HG02885 (cell line): Measurements from ENCODE around the gene MBOAT2.
"Not testable (repeated sequence)": the region's sequence is repeated elsewhere in the genome, so short reads cannot be mapped to it uniquely, and the experiment has no call there.

ENCODE experiments used
- ATAC-seq: cut with Tn5 transposase; IDR thresholded peaks from one replicate; pipeline ENCODE4 v1.9.1; 2021; ENCODE audit warnings: mild to moderate bottlenecking; ENCODE audit not compliant: unreplicated experiment, poor library complexity

Gene MBOAT2

DNA sequence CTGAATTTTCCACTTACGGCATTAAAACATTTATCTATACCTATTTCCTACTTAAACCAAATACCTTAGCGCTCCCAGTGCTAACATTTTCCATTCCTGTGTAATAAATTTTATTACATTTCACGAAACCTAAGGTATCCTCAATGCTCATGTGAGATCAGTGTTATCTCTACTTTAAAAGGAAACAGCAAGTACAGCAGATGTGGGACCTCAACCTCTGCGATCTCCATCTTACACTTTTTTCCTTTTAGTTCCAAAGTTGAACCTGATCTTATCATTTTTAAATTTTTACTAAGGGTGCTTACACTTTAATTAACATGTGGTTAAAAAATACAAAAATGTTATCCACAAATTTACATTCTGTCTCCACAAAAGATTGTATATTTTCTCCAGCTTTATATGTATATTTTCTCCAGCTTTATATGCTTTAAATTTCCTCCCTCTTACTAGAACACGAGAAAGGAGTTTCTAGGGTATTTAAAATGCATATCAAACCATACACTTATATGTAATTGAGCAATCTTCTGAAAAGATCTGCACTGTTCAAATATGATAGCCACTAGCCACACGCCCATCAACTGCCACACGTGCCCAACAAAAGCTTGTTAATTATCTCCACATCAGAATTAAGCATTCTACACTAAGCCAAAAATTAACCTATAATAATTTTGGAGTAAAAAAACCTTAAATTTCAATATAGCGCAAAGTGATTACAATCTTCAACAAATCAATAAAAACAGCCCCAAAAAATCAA lies 38.1 kb downstream of the MBOAT2 start:
- no peak for ATAC-seq

DNA sequence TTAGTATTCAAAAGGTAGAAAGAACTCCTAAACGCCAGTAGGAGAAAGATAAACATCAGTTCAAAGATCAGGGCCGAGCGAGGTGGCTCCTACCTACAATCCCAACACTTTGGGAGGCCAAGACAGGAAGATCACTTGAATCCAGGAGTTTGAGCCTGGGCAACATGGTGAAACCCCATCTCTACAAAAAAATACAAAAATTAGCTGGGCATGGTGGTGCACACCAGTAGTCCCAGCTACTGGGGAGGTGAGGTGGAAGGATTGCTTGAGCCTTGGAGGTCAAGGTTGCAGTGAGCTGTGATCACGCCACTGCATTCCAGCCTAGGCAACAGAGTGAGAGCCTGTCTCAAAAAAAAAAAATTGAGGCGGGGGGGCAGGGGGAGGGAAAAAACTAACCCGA lies 40.6 kb downstream of the MBOAT2 start:
- no peak for ATAC-seq

DNA sequence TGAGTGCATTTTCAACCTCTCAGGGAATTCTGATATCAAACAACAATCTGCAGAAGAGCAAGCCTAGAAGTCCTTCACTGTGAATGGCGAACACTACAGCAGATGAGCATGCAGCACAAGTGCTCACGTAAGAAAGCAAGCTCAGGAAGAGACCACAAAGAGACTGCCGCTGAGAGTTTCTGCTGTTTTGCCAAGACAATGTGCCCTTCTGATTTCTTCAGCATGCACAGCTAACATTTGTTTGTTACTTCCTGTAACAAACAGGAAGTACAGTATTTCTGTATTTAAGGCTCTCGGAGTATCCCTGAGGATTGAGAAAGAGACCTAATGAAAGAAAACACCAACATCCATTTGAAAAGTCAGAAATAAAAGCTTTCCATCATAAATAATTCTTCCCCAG lies 45.9 kb downstream of the MBOAT2 start:
- no peak for ATAC-seq

DNA sequence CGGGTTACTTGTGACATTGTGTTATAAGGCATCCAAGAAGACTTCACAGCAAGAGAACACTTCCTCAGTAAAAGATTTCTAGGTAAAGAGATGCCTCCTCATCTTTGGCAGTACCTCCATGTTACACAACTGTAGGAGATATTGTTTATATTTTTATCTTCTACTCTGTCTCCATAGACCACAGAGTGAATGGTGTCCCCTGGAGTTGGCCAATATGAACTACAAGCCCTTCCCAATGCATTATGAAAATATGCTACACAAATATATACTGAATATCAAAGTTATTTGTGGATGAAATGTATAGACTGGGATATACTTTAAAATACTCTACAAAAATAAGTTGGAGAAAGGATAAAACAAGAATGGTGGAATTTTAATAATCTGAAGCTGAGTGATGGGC lies 46.7 kb downstream of the MBOAT2 start:
- no peak for ATAC-seq

DNA sequence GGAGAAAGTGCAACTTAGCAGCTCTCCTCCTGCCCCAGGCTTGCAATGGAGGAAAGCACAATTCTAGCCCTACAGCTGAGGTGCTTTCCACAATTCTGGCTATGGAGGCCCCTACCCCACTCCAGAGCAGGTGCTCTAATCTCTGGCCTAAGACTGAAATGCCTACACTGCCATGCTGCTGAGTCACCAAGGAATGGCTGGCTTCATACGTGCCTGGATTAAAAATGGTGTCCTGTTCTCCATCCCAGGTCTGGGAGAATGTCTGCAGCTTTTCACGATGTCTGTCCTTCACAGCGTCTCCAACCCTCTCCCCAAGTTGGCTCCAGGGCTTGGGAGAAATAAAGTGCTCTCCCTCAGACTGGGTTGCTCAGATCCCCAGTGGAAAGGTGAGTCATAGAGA lies 48.5 kb downstream of the MBOAT2 start:
- no peak for ATAC-seq

DNA sequence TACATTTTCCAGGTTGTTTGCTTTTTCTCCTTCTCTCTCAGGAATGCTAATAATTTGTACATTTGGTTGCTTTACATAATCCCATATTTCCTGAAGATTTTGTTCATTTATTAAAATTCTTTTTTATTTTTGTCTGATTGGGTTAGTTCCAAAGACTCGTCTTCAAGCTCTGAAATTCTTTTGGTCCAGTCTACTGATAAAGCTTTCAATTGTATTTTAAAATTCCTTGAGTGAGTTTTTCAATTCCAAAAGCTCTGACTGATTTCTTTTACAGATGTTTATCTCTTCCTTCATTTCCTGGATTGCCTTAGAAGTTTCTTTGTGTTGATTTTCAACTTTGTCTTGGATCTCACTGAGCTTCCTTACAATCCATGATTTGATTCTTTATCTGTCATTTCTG lies 50.0 kb downstream of the MBOAT2 start:
- no peak for ATAC-seq

DNA sequence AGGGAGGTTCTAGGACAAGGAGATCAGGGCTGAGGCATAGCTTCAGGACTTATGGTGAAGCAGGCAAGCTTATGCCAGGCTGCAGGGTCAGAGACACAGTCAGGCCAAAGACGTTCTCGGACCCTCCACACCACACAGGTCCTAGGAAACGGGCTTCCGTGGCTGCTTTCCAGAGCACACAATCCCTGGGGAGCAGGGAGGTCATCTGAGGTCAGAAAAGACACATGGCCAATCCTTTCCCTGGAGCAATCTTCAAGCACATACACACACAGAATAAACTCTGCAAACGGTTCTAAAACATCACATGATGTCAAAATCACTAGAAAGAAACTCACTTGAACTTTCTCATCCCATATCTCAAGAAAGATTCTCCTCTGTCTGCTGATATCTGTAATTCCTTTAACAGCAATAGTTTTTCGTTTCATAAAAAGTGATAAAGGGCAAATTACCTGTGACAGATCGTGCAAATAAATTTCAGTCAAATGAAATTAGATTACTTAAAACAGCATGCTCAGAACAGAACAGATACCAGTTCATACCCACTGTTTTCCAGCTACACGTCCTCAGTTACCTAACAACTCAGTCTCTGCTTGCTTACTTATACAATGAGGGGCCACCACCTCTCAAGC lies 63.9 kb downstream of the MBOAT2 start:
- no peak for ATAC-seq

DNA sequence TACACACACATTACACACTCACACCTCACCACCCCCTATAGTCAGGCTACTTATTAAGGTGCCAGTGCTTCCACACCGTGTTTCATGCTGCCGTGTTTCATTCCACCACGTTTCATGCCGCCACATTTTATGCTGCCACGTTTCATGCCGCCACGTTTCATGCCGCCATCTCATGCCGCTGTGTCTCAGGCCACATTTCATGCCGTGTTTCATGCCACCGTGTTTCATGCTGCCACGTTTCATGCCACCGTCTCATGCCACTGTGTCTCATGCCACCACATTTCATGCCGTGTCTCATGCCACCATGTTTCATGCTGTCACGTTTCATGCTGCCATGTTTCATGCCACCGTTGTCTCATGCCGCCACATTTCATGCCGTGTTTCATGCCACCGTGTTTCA lies 65.1 kb downstream of the MBOAT2 start:
- no peak for ATAC-seq

DNA sequence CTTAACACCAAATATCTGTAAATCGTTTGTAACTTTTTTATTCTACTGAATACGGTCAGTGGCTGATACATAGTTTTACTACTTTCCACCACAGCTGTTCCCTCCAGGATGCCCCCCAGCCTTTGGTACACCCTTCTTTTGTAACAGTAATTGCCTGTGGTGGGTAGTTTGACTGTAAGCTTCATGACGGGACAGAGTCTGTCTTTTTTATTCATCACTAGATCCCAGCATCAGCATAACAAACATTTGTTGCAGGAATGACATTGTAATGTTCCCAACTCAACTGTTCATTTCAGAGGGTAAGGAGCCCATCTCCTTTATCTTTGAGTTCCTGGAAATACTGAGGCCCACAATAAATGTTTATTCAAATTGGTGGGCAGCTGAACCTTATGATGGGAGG lies 67.5 kb downstream of the MBOAT2 start:
- no peak for ATAC-seq

DNA sequence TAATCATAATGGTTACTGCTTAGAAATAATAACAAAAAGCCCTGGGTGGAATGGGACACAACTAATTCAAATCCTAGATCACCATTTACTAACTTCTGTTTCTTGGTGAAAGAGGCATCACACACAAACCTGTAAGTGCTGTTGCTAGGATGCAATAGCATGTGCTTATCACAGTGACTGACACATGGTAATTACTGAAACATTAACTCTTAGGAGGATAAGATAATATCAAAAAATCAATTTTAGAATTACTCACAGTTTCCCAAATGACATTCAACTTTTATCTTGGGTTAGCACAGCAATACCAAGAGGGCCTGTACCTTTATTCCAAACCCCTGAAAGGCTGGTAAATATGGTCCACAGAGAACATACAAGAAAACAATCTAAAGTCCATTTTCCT lies 69.1 kb downstream of the MBOAT2 start:
- ATAC-seq, result no peak

DNA sequence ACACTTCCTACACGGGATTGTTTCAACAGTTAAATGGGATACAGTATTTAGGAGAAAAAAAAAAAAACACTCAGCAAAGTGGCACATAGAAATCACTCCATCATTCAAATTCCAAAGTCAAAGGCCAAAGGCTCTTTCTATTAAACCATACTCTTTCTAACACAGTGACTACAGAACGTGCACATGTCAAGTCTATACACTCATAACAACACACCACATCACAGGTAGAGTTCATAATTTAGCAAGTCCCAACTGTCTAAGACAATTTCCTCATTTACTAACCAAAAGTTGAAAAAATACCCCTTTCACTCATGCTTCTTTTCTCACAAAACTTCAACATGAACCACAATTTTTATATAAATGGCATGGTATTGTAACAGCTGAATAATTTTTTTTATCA lies 70.8 kb downstream of the MBOAT2 start:
- ATAC-seq, result no peak

DNA sequence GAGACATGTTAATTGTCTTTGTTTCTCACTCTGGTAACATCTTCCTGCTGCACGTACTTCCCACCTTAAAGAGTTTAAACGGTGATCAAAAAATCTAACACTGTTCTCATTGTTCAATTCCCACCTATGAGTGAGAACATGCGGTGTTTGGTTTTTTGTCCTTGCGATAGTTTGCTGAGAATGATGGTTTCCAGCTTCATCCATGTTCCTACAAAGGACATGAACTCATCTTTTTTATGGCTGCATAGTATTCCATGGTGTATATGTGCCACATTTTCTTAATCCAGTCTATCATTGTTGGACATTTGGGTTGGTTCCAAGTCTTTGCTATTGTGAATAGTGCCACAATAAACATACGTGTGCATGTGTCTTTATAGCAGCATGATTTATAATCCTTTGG lies 73.3 kb downstream of the MBOAT2 start:
- not testable (repeated sequence) for ATAC-seq

DNA sequence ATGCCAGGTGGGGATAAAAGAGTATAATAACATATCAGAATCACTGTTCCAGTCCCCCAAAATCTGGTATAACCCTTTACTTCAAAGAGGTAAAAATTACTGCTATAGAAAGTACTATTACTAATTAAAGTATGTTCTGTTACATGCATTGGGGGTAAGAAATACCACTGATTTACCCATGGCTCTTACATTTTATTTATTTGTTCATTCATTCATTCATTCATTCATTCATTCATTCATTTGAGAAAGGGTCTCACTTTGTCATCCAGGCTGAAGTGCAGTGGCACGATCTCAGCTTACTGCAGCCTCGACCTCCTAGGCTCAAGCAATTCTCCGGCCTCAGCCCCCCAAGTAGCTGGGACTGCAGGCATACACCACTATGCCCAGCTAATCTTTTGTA lies 74.4 kb downstream of the MBOAT2 start:
- no peak for ATAC-seq

DNA sequence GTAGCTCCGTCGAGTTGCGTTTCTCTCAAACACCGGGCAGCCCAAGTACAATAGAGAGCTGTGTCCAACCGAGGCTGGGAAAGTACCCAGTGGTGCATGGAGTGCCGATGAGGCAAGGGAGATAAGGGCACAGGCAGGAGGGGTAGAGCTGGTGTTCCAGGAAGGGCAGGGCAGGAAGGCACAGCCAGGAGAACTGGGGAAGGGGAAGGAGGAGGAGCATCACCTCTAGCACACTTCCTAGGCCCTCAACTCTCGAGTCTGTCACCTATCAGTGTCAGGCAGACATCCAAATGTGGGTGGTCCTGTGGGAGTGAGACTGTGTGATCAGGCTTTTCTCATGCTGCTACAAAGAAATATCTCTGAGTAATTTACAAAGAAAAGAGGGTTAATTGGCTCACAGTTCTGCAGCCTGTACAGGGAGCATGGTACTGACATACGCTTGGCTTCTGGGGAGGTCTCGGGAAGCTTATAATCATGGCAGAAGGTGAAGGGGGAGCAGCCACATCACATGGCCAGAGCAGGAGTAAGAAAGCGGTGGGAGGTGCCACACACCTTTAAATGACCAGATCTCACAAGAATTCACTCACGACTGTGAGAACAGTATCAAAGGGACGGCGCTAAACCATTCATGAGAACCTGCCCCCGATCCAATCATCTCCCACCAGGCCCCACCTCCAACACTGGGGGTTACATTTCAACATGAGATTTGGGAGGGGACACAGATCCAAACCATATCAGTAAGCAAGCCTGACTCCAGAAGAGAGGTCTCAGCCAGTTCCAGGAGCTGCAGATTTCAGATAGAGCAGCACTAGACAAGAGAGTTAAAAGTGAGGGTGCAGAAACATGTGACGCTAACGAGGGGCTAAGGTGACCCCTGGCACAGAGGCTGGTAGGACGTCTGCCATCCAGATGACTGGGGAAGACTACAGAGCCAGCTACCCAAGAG lies 75.7 kb downstream of the MBOAT2 start:
- no peak for ATAC-seq

DNA sequence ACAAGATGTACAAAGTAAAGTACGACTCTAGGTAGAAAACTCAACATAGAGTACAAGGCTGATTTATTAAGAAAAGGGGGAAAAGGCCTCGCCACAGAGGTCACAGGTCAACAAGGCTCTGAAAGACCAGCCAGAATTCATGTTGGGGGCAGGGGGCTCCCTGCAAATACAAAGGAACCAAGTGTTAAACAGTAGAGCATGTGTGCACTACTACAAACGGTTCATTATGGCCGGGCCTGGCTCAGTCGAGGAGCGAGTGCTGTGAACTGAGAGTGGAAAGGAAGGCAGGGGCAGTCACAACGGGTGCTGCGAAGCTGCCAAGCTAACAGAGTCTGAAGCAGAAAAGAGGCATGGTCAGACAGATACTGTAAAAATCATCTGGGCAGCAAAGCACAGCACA lies 77.1 kb downstream of the MBOAT2 start:
- ATAC-seq, result no peak

DNA sequence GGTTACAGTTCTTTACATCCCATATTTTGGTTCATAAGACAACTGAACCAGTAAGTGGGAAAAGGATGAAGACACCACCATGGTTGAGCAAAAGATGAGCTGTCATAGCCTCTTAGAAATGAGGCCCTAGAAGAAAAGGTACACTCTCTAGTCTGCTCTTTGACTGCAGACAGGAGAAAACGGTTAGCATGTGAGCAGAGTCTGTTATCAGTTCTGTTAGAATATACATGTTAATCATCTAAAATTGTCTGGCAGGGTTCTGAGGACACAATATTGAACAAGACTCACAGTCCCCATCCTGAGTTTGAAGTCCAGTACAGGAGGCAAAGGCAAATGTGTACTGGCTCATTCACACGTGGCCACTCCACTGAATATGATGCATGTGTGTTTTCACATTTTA lies 78.1 kb downstream of the MBOAT2 start:
- no peak for ATAC-seq

DNA sequence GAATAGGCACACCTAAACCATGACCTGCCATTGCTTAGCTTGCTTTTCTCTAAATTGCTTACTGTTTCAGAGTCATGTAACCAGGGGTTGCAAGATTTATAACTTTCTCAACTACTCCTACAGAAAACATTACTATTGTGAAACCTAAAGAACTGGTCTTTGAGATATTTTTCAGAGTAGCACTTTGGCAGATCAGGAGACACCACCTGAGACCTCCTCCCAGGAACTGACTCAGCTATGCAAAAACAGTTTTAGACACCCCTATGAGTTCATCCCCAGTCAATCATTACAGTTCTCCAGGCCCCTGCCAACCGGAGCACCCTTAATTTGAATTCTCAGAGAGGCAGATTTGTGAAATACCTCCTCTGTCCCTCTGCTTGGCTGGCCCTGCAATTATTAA lies 80.3 kb downstream of the MBOAT2 start:
- ATAC-seq, result no peak

DNA sequence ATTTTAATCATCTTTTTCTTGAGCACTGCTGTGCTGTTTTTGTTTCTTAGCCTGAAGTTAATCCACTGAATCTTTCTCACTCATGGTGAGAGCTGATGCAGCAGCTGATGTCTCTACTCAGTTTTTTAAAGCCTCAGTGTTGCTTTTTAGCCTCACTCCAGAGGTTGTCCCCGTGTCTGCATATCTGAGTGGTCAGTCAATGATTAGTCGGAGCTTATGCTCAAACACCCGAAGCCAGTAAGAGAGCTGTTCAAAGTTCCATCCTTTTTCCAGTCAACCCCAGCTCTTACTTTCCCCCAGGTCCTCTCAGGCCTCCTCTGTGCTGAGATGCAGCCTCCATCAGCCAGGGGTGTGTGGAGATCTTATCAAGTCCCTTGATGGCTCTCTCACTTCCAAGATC lies 81.1 kb downstream of the MBOAT2 start:
- no peak for ATAC-seq

DNA sequence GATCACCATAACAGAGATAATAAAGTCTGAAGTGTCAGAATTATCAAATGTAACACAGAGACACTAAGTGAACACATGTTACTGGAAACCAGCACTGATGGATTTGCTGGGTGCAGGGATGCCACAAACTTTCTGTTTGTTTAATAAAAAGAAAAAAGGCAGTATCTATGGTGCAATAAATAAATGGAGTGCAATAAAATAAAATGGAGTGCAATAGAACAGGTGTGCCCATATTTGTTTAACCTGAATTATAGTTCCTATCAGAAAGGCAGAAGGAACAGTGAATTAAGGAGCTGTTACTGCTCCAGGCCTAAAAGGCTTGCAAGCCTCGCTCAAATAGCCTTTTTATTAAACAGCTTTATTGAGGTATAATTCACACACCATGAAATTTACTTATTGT lies 85.1 kb downstream of the MBOAT2 start:
- ATAC-seq, result no peak

DNA sequence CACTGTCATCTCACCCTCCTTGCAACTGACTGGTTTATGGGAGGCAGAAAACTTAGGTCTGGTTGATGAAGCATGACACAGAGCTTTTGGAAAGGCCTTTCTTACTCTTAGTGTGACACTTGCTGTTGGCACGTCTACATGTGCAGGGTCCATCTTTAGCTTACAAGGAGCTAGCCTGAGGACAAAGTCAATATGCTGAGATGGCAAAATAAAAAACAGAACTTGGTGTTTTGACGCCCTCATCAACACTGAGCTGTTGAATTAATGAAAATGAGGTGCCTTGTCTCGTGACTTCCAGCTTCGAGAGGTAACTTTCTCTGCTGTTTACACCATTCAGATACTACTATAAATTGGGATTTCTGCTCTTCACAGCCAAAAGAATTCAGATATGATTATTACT lies 87.5 kb downstream of the MBOAT2 start:
- no peak for ATAC-seq

DNA sequence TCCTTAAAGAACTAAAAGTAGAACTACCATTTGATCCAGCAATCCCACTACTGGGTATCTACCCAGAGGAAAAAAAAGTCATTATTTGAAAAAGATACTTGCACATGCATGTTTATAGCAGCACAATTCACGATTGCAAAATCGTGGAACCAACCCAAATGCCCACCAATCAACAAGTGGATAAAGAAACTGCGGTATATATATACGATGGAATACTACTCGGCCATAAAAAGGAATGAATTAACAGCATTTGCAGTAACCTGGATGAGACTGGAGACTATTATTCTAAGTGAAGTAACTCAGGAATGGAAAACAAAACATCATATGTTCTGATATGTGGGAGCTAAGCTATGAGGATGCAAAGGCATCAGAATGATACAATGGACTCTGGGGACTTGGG lies 89.7 kb downstream of the MBOAT2 start:
- not testable (repeated sequence) for ATAC-seq
